GM12865 (cell line): ENCODE measurements around the gene GPR161.

Source experiments
- DNase-seq: peaks from one replicate; pipeline ENCODE4 v3.0.0; 2010; ENCODE audit warnings: low read depth
- H3K4me3 ChIP-seq: 2 replicates; pipeline ENCODE4 v1.5.1; 2011; ENCODE audit warnings: mild to moderate bottlenecking, low read depth, low read length, control low read depth
- CTCF ChIP-seq: IDR thresholded peaks from 2 replicates; pipeline ENCODE4 v1.5.1; 2011; ENCODE audit warnings: low read length, control low read depth, low read depth, inconsistent platforms; ENCODE audit not compliant: insufficient read depth; ENCODE audit errors: missing control alignments

Gene GPR161

GRCh38 chr1:168042362-168042761 is 94.4 kb downstream of the GPR161 start:
- no peak for TF ChIP-seq CTCF
- H3K4me3 ChIP-seq, result no peak overlapping the region
- DNase-seq, result no peak

GRCh38 chr1:168035345-168035744 is 101.4 kb downstream of the GPR161 start:
- TF ChIP-seq CTCF, result no peak
- no peak overlapping the region for H3K4me3 ChIP-seq
- no peak for DNase-seq

- DNase-seq, result no peak
- no peak overlapping the region for H3K4me3 ChIP-seq
- no peak for TF ChIP-seq CTCF
Measured at GRCh38 chr1:168032029-168032428, 104.7 kb downstream of the GPR161 start.

GRCh38 chr1:168031627-168032026 is 105.1 kb downstream of the GPR161 start:
- DNase-seq, result no peak
- H3K4me3 ChIP-seq, result no peak overlapping the region
- no peak for TF ChIP-seq CTCF

GRCh38 chr1:168031198-168031597 is 105.5 kb downstream of the GPR161 start:
- no peak for TF ChIP-seq CTCF
- H3K4me3 ChIP-seq, result no peak overlapping the region
- no peak for DNase-seq
